Natural killer cell (primary cell): ENCODE results near the gene DNAL4. TPM values are rescaled to one million over a fixed set of nuclear protein-coding genes. Genes with fewer than 3 reads are reported as not detected.
"Not testable (repeated sequence)": the region's sequence is repeated elsewhere in the genome, so short reads cannot be mapped to it uniquely, and the experiment has no call there.

Experiments
- ATAC-seq, 3 donors: fragments of 150-1000 bp in 2 of 3; fragments of 200-7000 bp in 1 of 3; cut with Tn5 transposase; 1 replicate in 1 of 3; 2 replicates in 2 of 3; pipeline ENCODE4 v1.10.0; 2021; ENCODE audit warnings: mild to moderate bottlenecking in 2 of 3, moderate library complexity in 2 of 3
- DNase-seq, 2 donors: peaks; one replicate each; pipeline versions ENCODE4 v3.0.0 to v3.0.0-alpha.2; 2013 to 2021; ENCODE audit warnings: mixed read lengths in 1 of 2
- H3K27ac ChIP-seq: one replicate; pipeline ENCODE4 v1.5.1; 2013; ENCODE audit warnings: mild to moderate bottlenecking, low read length
- H3K27me3 ChIP-seq: one replicate; pipeline ENCODE4 v1.6.1; 2013; ENCODE audit warnings: low read length; ENCODE audit not compliant: control insufficient read depth, insufficient read depth
- H3K36me3 ChIP-seq: one replicate; pipeline ENCODE4 v1.6.1; 2013; ENCODE audit warnings: low read length; ENCODE audit not compliant: control insufficient read depth, insufficient read depth
- H3K4me1 ChIP-seq: one replicate; pipeline ENCODE4 v1.6.1; 2013; ENCODE audit warnings: low read length; ENCODE audit not compliant: control insufficient read depth, insufficient read depth
- H3K4me3 ChIP-seq: one replicate; pipeline ENCODE4 v1.5.1; 2013; ENCODE audit warnings: low read length
- H3K9me3 ChIP-seq: one replicate; pipeline ENCODE4 v1.6.1; 2013; ENCODE audit warnings: low read length; ENCODE audit not compliant: control insufficient read depth, insufficient read depth
- H3K27ac Mint-ChIP-seq, 2 donors: one replicate each; pipeline ENCODE4 v1.8.0; 2022; ENCODE audit warnings: mild to moderate bottlenecking in 2 of 2, mixed read lengths in 2 of 2, moderate library complexity in 1 of 2
- H3K27me3 Mint-ChIP-seq, 2 donors: one replicate each; pipeline ENCODE4 v1.8.0; 2022; ENCODE audit warnings: low read depth in 2 of 2, mixed read lengths in 2 of 2
- H3K36me3 Mint-ChIP-seq: one replicate; pipeline ENCODE4 v1.8.0; 2022; ENCODE audit warnings: mixed read lengths
- H3K4me1 Mint-ChIP-seq, 2 donors: one replicate each; pipeline ENCODE4 v1.8.0; 2022; ENCODE audit warnings: mixed read lengths in 2 of 2
- H3K4me3 Mint-ChIP-seq: one replicate; pipeline ENCODE4 v1.8.0; 2022; ENCODE audit warnings: mild to moderate bottlenecking, moderate library complexity, mixed read lengths
- H3K9me3 Mint-ChIP-seq, 2 donors: one replicate each; pipeline ENCODE4 v1.8.0; 2022; ENCODE audit warnings: mixed read lengths in 2 of 2
- CTCF ChIP-seq: fragments of 200-600 bp; IDR thresholded peaks from one replicate; pipeline ENCODE4 v1.8.0; 2022; ENCODE audit warnings: antibody characterized with exemption
- WGBS: methylation state at CpG from one replicate; pipeline ENCODE4 v1.1.7; 2013; ENCODE audit warnings: missing lambda C conversion rate; ENCODE audit not compliant: insufficient coverage; 5-methylcytosine and 5-hydroxymethylcytosine counted together
- intact Hi-C: fragments of 100-400 bp; cut with micrococcal nuclease; formaldehyde crosslinking; loops from one replicate; pipeline ENCODE4 v1.14.2; 2022
- total RNA-seq, 4 donors: library from RNA; stranded (reverse); fragments of 120-200 nt in 1 of 4; gene quantifications; one replicate each; pipeline versions ENCODE4 v1.2.3 to v1.2.4, GENCODE V29; 2013 to 2022

DNAL4 gene
- total RNA-seq, 3 donors from 2014 or later (not counting 1 experiment from before 2014, with no cell fraction given) = 5.4 to 9.8 (median 6.2) TPM

DNA sequence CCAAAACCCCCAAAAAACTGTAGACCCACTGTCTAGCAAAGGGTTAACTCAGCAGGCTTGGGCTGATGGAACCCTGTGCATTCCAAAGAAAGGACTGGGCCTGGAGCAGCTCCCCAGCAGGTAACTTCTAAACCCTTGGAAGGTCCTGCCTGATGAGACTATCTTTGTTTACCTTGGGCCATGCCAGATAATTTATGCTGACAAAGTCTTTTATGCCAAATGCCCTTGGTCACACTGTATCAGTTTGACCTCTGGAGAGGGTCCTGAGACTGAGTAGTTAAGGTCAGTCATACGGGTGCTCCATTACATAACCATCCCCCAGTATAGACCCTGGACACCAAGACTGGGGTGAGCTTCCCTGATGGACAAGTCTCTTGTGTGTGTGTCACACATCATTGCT is 21.9 kb upstream of the DNAL4 start:
- no peaks in the 10 kb centered on the region for H3K36me3 ChIP-seq
- Mint-ChIP-seq H3K27me3 (peaks cover 0 to 15% of the 10 kb centered on the region in 2 donors), H3K4me1 (no peaks in the 10 kb centered on the region), H3K9me3 (no peaks in the 10 kb centered on the region), H3K27ac (no peak overlapping the region), H3K4me3 (no peak overlapping the region), H3K36me3 (no peaks in the 10 kb centered on the region)
- H3K27ac ChIP-seq = no peak overlapping the region
- ATAC-seq (no peak), DNase-seq (no peak)
- H3K27me3 ChIP-seq = no peaks in the 10 kb centered on the region
- WGBS = no CpG with 5 or more reads among the region's 1 CpG
- no peaks in the 10 kb centered on the region for H3K4me1 ChIP-seq
- no peak overlapping the region for H3K4me3 ChIP-seq
- intact Hi-C loops = no loop called here
- no peak for TF ChIP-seq CTCF
- no peaks in the 10 kb centered on the region for H3K9me3 ChIP-seq

DNA sequence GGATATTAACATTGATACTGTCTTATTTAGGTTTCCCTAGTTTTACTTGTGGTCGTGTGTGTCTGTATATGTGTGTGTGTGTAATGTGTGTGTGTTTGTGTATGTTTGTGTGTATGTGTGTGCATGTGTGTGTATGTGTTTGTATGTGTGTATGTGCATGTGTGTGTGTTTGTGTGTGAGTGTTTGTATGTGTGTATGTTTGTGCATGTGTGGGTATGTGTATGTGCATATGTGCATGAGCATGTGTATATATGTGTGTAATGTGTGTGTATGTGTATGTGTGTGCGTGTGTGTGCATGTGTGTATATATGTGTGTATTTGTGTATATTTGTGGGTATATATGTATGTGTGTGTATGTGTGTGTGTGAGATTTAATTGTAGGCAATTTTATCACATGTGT is 17.3 kb upstream of the DNAL4 start:
- no peak overlapping the region for H3K4me3 Mint-ChIP-seq
- no peak overlapping the region for H3K27ac ChIP-seq
- H3K4me1 ChIP-seq = no peaks in the 10 kb centered on the region
- ATAC-seq = peak in 1 of 3 donors; percentile 49
- no peaks in the 10 kb centered on the region for H3K4me1 Mint-ChIP-seq
- H3K36me3 Mint-ChIP-seq = peaks cover 7% of the 10 kb centered on the region
- no peak overlapping the region for H3K4me3 ChIP-seq
- H3K9me3 Mint-ChIP-seq = peaks cover 0 to 3% of the 10 kb centered on the region in 2 donors
- peaks cover 0 to 17% of the 10 kb centered on the region in 2 donors for H3K27me3 Mint-ChIP-seq
- no peaks in the 10 kb centered on the region for H3K27me3 ChIP-seq
- no peaks in the 10 kb centered on the region for H3K36me3 ChIP-seq
- intact Hi-C loops = no loop called here
- no peak overlapping the region for H3K27ac Mint-ChIP-seq
- no peak for DNase-seq
- WGBS = 87% methylated on average over 2 of the region's 2 CpGs
- TF ChIP-seq CTCF = no peak
- H3K9me3 ChIP-seq = no peaks in the 10 kb centered on the region

GRCh38 chr22:38805041-38805593 is 11.2 kb upstream of the DNAL4 start:
- H3K9me3 ChIP-seq, H3K9me3 Mint-ChIP-seq, H3K4me1 Mint-ChIP-seq, ATAC-seq, H3K27ac Mint-ChIP-seq, H3K36me3 Mint-ChIP-seq, H3K27me3 ChIP-seq, H3K27ac ChIP-seq, intact Hi-C loops, H3K36me3 ChIP-seq, H3K4me1 ChIP-seq, H3K4me3 ChIP-seq, H3K4me3 Mint-ChIP-seq, DNase-seq: not testable (repeated sequence)
- 85% methylated on average over 7 of the region's 8 CpGs for WGBS
- peaks cover 23 to 26% of the 10 kb centered on the region in 2 donors for H3K27me3 Mint-ChIP-seq

DNA sequence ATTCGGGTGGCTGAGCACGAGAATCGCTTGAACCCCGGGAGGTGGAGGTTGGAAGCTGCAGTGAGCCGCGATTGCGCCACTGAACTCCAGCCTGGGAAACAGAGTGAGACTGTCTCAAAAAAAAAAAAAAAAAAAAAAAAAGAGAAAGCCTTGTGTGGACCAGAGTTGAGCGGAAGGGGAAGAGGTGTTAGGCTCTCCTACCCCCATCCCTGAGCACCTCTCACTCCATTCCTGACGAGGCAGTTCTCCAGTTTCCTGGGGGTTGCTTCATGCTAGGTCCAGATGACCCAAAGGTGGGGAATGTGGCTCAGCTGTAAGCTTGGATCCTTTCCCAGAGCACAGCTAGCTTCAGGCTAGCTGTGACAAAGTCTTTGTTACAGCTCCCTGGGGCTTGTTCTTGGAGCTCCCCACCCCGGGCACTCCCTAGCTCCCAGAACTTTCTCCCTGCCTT is 8.8 kb upstream of the DNAL4 start:
- WGBS = 48% methylated on average over 9 of the region's 10 CpGs
- Mint-ChIP-seq H3K27me3 (peaks cover 23 to 32% of the 10 kb centered on the region in 2 donors), H3K9me3 (no peaks in the 10 kb centered on the region), H3K4me3 (no peak overlapping the region), H3K4me1 (peaks cover 6 to 16% of the 10 kb centered on the region in 2 donors), H3K27ac (no peak overlapping the region), H3K36me3 (no peaks in the 10 kb centered on the region)
- intact Hi-C loops = no loop called here
- Histone ChIP-seq H3K27ac (no peak overlapping the region), H3K9me3 (peaks cover 5% of the 10 kb centered on the region), H3K4me1 (no peaks in the 10 kb centered on the region), H3K36me3 (no peaks in the 10 kb centered on the region), H3K4me3 (no peak overlapping the region), H3K27me3 (no peaks in the 10 kb centered on the region)
- no peak for TF ChIP-seq CTCF
- ATAC-seq (no peak), DNase-seq (no peak)
